Lung (tissue), 12 donors: Measurements from ENCODE around the gene SETBP1. TPM values are rescaled to one million over a fixed set of nuclear protein-coding genes. Genes with fewer than 3 reads are reported as not detected.
A peak's percentile ranks its signal among the peaks of the same experiment; 100 is the strongest.

Source experiments
- ATAC-seq: fragments of 200-7000 bp; cut with Tn5 transposase; one replicate; pipeline ENCODE4 v1.9.1; 2020; ENCODE audit warnings: moderate number of reproducible peaks; ENCODE audit not compliant: insufficient read depth, low FRiP score
- DNase-seq, 3 donors: peaks; one replicate each; pipeline ENCODE4 v3.0.0-alpha.2; 2013 to 2017
- H3K27ac ChIP-seq, 2 donors: one replicate each; pipeline ENCODE4 v1.5.1; 2013; ENCODE audit warnings: mild to moderate bottlenecking in 2 of 2, moderate library complexity in 2 of 2, control low read depth in 1 of 2, inconsistent platforms in 1 of 2, low read depth in 1 of 2, low read length in 1 of 2
- H3K27me3 ChIP-seq, 3 donors: one replicate each; pipeline ENCODE4 v1.5.1; 2013; ENCODE audit warnings: low read length in 2 of 3; ENCODE audit not compliant: control insufficient read depth in 3 of 3, insufficient read depth in 3 of 3
- H3K36me3 ChIP-seq, 4 donors: one replicate each; pipeline ENCODE4 v1.5.1; 2013; ENCODE audit warnings: low read length in 4 of 4, mild to moderate bottlenecking in 1 of 4, moderate library complexity in 1 of 4; ENCODE audit not compliant: control insufficient read depth in 4 of 4, insufficient read depth in 4 of 4
- H3K4me1 ChIP-seq, 5 donors: one replicate each; pipeline ENCODE4 v1.5.1; 2013; ENCODE audit warnings: low read length in 5 of 5, mild to moderate bottlenecking in 2 of 5, moderate library complexity in 1 of 5; ENCODE audit not compliant: control insufficient read depth in 5 of 5, insufficient read depth in 5 of 5
- H3K4me3 ChIP-seq: one replicate; pipeline ENCODE4 v1.5.1; 2013; ENCODE audit warnings: mild to moderate bottlenecking, control low read depth, moderate library complexity
- H3K9ac ChIP-seq, 2 donors: one replicate each; pipeline ENCODE4 v1.5.1; 2013; ENCODE audit warnings: low read length in 2 of 2, control low read depth in 1 of 2; ENCODE audit not compliant: insufficient read depth in 1 of 2
- H3K9me3 ChIP-seq, 4 donors: one replicate each; pipeline ENCODE4 v1.5.1; 2013; ENCODE audit warnings: low read length in 3 of 4, mild to moderate bottlenecking in 1 of 4, moderate library complexity in 1 of 4; ENCODE audit not compliant: control insufficient read depth in 4 of 4, insufficient read depth in 3 of 4
- WGBS, 2 donors: extraction: QIAGEN DNeasy Blood & Tissue Kit; methylation state at CpG; one replicate each; pipeline ENCODE4 v1.1.7; 2013; 5-methylcytosine and 5-hydroxymethylcytosine counted together
- polyA plus RNA-seq, 2 donors: library from polyadenylated mRNA; stranded (reverse); fragments of 200-250 nt; gene quantifications; one replicate each; pipeline ENCODE4 v1.2.1, GENCODE V29; 2013
- total RNA-seq, 2 donors: library from RNA; depleted of rRNA in 1 of 2; stranded (reverse); fragments of >200 nt in 1 of 2; gene quantifications; one replicate each; pipeline ENCODE4 v1.2.1, GENCODE V29; 2014 to 2021
- TF ChIP-seq, protein P1 (sequence below): IDR thresholded peaks from 2 replicates; pipeline ENCODE4 v1.5.1; 2012; ENCODE audit warnings: mild to moderate bottlenecking; ENCODE audit errors: control extremely low read depth, extremely low read depth
- donor health status: control.
- donor health status: control.
- donor health status: Bipolar disorder and iron deficiency.
- donor health status: healthy.
- donor health status: DM: yes; HTN: yes; CAD: no.

SETBP1 gene
- total and polyA plus RNA-seq, 4 donors, result 1.6 to 43.8 (median 16.6) TPM

DNA sequence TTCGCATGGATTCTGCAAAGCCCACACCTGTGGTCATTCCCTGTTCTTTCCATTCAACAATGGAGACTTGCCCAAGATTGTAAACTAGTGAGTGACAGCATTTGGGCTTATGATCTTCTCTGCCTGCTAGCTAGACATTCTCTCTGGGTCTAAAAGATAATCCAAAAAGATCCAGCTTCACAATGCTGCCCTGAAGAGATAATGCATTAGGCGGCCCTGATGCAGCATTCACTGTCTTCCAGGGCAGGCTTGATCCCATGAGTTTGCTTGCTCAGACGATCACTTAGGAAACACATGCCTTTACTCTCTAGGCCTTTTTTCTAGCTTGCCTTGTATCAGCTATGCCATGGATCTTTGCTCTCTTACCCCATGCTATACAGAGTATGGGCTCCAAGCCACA is 196.1 kb downstream of the SETBP1 start:
- H3K27ac ChIP-seq, result no peak overlapping the region
- H3K27me3 ChIP-seq, result no peaks in the 10 kb centered on the region
- DNase-seq (no peak), ATAC-seq (no peak)
- TF ChIP-seq, protein P1, sequence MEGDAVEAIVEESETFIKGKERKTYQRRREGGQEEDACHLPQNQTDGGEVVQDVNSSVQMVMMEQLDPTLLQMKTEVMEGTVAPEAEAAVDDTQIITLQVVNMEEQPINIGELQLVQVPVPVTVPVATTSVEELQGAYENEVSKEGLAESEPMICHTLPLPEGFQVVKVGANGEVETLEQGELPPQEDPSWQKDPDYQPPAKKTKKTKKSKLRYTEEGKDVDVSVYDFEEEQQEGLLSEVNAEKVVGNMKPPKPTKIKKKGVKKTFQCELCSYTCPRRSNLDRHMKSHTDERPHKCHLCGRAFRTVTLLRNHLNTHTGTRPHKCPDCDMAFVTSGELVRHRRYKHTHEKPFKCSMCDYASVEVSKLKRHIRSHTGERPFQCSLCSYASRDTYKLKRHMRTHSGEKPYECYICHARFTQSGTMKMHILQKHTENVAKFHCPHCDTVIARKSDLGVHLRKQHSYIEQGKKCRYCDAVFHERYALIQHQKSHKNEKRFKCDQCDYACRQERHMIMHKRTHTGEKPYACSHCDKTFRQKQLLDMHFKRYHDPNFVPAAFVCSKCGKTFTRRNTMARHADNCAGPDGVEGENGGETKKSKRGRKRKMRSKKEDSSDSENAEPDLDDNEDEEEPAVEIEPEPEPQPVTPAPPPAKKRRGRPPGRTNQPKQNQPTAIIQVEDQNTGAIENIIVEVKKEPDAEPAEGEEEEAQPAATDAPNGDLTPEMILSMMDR, result no peak
- WGBS, 2 donors, result 95% methylated on average over 3 of the region's 3 CpGs
- no peak overlapping the region for H3K9ac ChIP-seq
- H3K4me1 ChIP-seq, result peaks cover 0 to 26% (median 11%) of the 10 kb centered on the region in 5 donors
- no peak overlapping the region for H3K4me3 ChIP-seq
- no peaks in the 10 kb centered on the region for H3K9me3 ChIP-seq
- no peaks in the 10 kb centered on the region for H3K36me3 ChIP-seq

DNA sequence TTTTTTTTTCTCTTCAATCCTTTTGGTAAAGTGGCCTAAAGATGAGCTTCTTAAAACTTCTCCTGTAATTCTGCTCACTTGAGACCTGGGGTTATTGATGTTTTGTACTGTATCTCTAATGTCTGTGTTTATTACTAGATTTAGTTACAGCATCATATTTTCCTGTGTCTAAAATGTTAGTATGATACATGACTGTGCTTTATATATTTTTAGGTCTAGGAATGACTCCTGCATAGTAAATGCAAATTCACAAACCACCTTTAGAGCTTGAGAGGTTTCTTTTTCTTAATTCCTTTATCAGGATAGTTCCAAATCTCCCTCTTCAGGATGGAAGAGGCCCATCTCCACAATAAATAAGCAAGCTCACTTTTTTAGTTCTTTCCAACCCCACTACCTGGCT is 197.6 kb downstream of the SETBP1 start:
- TF ChIP-seq, protein P1, result no peak
- Histone ChIP-seq H3K27ac (no peak overlapping the region), H3K9ac (no peak overlapping the region), H3K4me3 (no peak overlapping the region), H3K27me3 (no peaks in the 10 kb centered on the region), H3K9me3 (no peaks in the 10 kb centered on the region), H3K4me1 (peaks cover 0 to 38% (median 11%) of the 10 kb centered on the region in 5 donors), H3K36me3 (no peaks in the 10 kb centered on the region)
- ATAC-seq, result no peak
- DNase-seq, result no peak

DNA sequence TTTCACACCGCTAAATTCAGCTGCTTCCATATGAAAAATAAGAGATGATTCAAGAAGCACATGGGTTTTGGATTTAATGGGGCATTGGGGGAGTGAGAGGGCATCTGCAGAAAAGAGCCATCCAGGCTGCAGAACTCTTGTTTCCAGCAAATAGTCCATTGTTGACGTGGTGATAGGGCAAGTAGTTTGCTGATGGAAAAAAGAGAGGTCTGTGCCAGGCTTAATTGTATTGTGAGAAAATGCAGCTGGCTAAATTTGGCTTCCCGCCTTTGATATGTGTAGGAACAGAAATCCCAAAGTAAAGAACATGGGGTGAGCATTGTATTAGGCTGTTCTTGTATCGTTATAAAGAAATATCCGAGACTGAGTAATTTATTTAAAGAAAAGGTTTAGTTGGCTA is 199.5 kb downstream of the SETBP1 start:
- no peak for ATAC-seq
- WGBS, 2 donors, result 86 to 89% methylated on average over 5 of the region's 5 CpGs
- DNase-seq, result peak; percentile 80 to 93 (median 90)

More for the DNA sequence above, 199.5 kb downstream of the SETBP1 start:
- Histone ChIP-seq H3K4me3 (no peak overlapping the region), H3K27ac (no peak overlapping the region), H3K9ac (no peak overlapping the region), H3K27me3 (no peaks in the 10 kb centered on the region), H3K4me1 (peaks cover 0 to 38% (median 11%) of the 10 kb centered on the region in 5 donors), H3K36me3 (no peaks in the 10 kb centered on the region), H3K9me3 (no peaks in the 10 kb centered on the region)
- TF ChIP-seq, protein P1, result no peak
